RKO (cell line): ENCODE measurements around the gene MAPK13.
A peak's percentile ranks its signal among the peaks of the same experiment; 100 is the strongest.
"Not testable (repeated sequence)": the region's sequence is repeated elsewhere in the genome, so short reads cannot be mapped to it uniquely, and the experiment has no call there.

ENCODE experiments used
- DNase-seq: peaks from one replicate; pipeline ENCODE4 v3.0.0-alpha.2; 2016; ENCODE audit warnings: low spot score

MAPK13 gene

DNA sequence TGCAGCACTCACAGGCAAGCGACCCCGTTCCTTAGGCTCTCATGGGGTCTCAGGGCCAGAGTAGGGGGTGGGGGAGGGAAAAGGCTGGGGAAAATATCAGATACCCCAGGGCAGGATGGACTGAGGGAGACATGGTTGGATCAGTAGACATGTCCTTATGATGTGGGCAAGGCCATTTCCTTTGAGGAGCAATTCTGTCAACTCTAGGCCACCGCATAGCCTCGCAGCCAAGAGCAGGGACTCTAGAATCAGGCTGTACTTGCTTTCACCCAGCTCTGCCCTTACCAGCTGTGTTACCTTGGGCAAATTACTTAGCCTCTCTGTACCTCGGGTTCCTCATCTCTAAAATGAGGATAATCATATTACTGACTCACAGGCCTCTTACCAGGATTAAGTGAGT is 2.2 kb upstream of the MAPK13 start:
- peak; percentile 82 for DNase-seq

DNA sequence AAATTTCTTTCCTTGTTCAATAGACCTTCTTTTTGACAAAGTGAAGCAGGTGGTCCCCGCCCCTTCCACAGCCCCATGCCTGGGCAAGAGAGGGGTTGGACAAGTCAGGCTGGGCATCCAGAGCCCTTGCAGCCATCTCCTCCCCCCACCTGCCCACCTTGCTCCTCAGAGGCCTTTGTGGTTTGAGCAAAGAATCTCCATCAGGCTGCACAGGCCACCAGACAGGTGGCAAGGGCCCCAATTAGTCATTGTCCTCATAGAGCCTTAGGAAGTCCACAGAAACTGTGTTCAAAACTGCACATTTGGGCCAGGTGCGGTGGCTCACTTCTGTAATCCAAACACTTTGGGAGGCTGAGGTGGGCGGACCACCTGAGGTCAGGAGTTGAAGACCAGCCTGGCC is 1.5 kb upstream of the MAPK13 start:
- DNase-seq: peak; percentile 58

DNA sequence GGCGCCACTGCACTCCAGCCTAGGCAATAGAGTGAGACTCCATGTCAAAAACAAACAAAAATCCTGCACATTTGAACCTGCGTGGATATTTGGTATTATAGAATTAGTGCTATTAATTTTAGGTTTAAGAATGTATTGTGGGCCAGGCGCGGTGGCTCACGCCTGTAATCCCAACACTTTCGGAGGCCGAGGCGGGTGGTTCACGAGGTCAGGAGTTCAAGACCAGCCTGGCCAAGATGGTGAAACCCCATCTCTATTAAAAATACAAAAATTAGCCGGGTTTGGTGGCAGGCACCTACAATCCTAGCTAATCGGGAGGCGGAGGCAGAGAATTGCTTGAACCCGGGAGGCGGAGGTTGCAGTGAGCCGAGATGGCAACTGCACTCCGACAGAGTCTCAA is 979 bp upstream of the MAPK13 start:
- not testable (repeated sequence) for DNase-seq

DNA sequence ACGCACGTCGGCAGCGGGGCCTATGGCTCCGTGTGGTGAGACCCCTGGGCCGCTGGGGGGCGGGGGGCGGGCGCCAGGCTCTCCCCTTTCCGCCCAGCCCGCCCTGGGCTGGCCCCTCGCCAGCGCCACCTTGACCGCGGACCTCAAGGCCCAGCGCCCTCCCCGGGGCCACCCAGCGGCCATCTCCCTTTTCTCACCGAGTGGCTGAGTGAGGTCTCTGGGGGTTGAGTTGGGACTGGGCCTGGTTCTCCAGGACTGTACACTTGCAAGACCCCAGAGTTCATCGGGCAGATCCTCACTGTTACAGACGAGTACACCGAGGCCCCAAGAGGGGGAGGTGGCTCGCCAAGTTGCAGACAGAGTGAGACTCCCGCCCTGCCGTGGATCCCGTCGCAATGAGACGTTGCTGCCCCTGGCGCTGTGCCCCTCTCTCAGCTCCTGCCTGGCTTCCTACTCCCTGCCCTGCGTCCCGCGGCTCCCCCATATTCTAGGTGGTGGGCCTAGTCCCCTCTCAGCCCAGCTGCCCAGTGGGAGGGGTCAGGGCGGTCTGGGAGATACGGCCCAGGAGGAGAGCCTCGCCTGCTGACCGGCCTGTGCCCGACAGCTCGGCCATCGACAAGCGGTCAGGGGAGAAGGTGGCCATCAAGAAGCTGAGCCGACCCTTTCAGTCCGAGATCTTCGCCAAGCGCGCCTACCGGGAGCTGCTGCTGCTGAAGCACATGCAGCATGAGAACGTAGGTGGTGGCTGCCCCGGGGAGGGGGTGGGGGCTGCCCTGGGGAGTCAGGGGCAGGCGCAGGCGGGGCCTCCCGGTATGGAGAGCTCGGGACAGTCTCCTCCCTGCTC is 576 bp downstream of the MAPK13 start:
- DNase-seq: peak; percentile 80

DNA sequence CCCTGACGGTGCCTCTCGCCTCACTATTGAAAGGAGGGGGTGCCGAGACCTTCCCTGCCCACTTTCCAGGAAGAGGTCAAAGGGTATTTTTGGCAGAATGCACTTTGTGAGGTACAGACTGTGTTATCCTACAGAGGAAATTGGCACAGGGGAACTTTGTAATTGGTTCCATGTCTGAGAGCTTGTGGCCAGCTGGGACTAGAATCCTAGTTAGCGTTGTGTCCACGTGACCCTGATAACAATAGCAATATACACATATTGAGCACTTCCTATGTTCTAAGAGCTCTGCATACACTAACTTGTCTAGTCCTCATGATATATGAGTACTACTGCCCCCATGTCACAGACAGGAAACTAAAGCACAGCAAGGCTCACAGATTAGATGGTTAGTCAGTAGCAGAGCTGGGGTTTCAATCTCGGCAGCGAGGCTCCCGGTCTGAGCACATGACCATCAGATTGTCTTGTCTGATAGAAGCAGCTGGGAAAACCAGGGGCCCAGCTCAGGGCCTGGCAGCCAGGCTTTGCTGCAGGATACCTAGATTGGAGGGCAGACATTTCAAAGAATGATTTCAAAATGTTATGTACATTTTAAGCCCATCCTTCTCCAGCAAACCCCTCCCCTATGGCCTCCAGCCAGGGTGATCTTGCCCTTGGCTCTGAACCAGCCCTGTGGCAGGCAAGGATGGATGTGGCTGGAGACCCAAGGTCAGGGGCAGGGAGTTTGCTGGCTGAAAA is 1.4 kb downstream of the MAPK13 start:
- DNase-seq: peak; percentile 90

DNA sequence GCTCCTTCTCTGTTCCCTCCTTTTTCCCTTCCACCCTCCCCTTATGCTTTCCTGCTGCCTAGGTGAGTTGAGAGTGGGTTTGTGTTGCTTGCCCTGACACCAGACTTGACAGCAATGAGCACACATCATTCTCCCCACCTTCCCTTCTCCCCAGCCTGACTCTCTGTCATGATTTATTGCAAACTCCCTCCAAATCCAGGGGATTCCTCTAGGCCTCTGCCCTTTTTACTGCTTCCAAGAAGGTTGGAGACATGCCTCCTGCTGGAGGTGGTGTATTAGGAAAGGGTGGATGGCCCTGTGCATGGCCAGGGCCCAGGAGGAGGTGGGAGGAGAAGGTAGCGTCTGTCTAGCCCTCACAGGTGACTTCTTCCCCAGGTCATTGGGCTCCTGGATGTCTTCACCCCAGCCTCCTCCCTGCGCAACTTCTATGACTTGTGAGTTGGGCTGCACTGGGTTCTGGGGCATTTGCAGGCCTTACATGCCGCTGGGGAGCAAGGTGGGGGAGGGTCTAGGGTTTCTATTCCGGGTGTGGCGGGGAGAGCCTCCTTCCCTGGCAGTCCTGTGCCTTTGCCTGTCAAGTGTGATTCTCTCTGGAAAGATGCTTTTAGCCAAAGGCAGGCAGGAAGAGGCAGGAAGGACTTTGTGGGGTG is 2.1 kb downstream of the MAPK13 start:
- no peak for DNase-seq

DNA sequence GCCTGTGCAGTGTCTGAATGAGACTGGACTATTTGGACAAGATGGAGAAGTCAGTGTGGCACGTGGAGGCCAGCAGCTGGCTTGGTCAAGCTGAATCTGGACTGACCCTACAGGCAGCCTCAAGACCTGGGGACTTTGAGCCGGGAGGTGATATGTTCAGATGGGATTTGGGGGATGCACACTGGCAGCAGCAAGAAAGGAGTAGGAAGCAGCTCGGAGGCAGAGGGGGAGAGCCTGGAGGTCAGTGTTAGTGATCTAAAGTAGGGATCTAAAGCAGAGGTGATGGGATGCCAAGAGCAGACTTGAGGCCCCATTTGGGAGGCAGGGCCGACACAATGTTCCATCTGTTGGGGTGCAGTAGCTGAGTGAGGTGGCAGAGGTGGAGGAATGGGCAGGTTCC is 2.8 kb downstream of the MAPK13 start:
- DNase-seq: no peak

DNA sequence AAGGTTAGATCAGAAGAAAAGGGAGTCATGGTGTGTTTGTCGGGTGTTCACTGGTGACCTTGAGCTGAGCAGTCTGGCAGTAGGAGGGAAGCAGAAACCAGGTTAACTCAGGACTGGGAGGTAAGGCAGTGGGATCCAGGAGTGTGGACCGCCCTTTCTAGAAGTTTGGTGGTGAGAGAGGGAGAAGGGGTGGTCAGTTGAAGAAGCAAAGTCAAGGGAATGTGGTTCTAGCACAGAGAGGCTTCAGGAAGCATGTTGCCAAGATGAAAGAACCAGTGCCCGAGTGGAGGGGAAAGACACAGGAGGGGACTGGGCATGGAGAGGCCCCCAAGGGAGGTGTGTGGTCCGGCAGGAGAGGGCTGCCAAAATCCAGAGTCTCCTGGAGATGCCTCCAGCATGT is 3.6 kb downstream of the MAPK13 start:
- no peak for DNase-seq

DNA sequence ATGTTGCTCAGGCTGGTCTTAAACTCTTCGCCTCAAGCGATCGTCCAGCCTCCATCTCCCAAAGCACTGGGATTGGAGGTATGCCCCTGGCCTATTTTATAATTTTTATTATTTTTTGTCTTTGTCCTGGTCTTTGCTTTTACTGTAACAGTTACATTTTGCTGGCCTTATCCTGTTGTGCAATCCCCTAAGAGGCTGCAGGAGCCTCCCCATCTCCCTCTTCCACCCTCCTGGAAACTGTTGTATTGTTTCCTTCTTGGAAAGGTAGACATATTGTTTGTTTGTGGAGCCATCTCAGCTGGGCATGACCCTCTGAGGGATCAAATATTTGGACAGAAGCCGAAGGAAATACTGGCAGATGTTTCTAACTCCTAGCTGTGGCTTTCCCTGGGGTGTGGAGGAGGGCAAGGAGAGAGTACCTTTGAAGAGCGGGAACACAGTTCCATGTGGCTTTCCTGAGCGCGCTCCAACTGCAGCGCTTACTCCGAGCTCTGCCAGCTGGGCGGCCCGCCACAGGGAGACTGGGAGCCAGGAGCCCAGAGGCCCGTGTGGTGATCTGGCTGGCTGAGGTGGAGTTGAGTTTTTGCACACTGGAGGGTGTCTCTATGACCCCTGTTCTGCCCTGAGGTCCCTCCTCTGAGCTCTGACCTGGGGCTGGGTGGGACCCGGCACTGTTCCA is 4.9 kb downstream of the MAPK13 start:
- DNase-seq: no peak

DNA sequence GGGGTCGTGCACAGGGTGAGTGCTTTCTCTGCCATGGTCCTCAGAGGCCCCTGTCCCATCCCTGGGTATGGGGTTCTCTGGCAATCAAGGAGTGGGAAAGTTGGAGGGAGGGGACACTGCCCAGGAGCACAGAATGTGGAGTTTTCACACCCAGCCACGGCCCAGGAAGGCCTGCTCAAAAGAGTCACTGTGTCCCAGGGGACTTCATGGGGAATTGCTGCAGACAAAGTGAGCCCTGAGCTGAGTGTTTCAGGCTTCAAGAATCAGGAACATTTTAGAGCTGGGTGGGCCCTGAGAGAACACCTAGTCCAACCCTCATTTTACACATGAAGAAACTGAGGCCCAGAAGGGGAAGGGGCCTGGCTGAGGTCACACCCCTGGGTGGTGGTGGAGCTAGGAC is 5.7 kb downstream of the MAPK13 start:
- no peak for DNase-seq

DNA sequence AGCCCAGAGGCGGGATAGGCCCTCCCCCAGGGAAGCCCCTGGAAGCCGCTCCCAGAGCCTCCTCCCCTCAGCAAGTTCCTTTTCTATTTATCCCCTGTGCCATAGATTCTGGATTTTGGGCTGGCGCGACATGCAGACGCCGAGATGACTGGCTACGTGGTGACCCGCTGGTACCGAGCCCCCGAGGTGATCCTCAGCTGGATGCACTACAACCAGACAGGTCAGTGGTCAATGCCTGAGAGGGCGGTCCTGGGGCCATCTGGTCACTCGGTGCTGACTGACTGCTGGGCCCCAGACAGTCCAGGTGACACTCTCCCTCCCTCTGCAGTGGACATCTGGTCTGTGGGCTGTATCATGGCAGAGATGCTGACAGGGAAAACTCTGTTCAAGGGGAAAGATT is 6.2 kb downstream of the MAPK13 start:
- no peak for DNase-seq

DNA sequence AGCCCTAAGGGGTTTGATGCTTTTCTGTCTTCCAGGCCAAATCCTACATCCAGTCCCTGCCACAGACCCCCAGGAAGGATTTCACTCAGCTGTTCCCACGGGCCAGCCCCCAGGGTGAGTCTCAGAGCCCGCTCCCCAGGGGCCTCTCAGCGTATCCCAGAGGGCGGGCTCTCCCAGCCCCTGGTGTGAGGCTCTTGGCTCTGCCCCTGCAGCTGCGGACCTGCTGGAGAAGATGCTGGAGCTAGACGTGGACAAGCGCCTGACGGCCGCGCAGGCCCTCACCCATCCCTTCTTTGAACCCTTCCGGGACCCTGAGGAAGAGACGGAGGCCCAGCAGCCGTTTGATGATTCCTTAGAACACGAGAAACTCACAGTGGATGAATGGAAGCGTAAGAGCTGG is 8.4 kb downstream of the MAPK13 start:
- no peak for DNase-seq

DNA sequence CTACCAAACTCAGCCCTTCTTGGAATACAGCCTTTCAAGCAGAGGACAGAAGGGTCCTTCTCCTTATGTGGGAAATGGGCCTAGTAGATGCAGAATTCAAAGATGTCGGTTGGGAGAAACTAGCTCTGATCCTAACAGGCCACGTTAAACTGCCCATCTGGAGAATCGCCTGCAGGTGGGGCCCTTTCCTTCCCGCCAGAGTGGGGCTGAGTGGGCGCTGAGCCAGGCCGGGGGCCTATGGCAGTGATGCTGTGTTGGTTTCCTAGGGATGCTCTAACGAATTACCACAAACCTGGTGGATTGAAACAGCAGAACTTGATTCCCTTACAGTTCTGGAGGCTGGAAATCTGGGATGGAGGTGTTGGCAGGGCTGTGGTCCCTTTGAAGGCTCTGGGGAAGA is 9.1 kb downstream of the MAPK13 start:
- DNase-seq: no peak

DNA sequence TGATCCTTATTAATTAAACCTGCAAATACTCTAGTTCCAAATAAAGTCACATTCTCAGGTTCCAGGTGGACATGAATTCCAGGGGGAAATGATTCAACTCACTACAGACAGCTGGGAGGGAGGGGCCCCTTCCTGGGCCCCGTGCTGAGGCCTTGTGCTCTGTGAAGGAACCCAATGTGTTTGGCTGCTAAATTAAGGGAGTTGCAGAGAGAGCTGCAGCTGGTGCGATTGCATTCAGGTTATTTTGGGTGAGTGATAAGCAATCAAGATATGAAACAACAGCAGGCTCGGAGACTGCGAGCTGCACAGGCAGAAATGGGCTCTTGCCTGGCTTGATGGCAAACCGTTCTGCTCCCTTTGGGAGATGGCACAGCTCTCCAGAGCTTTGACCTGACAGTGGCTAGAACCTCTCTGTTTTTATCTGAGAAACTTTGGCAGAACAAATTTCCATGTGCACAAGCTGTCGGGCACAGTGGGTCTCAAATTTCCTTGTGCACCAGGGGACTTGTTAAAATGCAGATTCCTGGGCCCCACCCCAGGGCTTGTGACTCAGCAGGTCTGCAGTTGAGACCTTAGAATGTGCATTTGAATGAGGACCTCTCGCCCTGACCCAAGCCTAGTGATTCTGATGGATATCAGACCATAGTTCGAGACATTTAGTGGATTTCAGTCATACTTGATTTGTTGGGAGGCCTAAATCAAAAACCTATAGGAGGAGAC is 9.8 kb downstream of the MAPK13 start:
- no peak for DNase-seq

DNA sequence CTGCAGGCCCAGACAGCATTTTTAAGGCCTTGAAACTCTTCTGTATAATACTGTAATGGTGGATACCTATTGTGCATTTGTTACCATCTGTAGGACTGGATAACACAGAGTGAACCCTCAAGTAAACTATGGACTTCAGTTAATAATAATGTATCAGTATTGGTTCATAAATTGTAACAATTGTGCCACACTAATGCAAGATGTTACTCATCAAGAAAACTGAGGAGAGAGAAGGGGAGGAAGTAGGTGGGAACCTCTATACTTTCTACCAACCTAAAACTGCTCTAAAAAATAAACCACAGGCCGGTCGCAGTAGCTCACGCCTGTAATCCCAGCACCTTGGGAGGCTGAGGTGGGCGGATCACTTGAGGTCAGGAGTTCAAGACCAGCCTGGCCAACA is 10.8 kb downstream of the MAPK13 start:
- DNase-seq: no peak

DNA sequence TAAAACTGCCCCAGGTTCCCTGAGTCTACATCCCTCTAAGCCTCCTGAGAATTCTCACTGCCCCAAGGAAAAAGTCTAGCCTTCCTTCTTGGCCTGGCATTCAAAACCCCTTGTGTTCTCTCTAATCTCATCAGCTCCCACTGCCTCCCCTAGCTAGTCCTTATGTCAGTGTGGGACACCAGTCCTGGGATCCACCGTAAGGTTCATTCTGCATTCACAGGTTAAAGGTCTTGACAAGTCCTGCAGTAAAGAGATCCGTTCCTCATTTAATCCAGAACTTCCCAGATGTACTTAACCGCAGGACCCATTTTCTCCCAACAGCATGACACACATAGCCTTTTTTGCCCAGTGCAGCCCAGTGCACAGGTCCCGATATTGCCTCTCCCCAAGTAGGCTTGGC is 11.6 kb downstream of the MAPK13 start:
- DNase-seq: no peak

DNA sequence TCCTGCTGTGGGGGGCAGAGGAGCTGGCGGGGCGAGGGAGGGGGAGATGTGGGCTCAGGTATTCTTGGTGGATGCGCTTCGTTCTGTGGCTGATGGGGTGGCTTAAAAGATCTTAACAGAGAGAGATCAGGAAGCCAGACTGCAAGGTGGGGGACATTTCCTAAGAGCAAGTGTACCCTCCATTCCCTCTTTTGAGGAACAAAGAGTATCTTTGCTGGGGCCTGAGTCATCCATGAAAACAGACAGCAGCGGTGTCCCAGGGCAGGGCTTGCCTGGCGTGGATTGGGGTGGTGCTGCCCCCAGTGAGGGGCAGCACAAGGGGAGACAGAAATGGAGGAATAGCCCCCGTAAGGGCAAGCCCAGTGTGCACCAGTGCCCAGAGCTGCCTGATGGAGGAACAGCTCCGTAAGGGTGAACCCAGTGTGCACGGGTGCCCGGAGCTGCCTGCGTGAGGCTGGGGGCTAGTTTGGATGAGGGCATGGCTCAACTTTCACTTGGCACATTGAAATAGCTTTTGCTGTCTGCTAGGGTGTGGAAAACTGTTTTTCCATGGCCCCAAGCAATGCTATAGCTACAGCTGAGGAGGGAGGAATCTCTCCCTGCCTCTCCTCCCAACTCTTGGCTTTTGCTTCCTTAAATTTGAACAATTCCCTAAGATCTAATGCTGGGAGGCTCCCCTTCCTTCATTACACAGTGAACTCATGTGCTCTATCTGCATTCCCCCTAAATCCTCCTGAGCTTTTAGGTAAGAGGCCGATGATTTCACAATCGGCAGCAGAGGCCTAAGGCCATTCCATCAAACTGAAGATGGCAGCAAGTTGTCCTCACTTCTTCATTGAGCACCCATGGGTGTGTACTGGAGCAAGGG is 12.9 kb downstream of the MAPK13 start:
- no peak for DNase-seq

DNA sequence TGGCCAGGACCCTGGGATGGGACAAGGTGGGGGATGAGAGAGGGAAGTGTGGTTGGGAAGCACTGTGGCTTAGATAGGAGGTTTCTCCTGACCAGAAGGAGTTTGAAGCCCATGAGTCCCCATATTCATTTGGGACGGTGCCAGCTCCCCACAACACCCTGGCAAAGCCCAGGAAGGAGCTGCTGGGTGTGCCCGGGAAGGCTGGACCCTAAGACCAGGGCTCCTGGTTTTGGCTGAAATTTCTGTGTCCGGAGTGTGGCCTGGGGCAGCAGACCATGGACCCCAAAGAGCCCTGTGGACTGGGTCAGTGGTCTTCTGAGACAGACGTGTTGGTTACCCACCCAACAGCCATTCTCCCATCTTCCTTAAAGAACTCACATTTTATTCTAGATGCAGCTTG is 15.2 kb downstream of the MAPK13 start:
- no peak for DNase-seq

DNA sequence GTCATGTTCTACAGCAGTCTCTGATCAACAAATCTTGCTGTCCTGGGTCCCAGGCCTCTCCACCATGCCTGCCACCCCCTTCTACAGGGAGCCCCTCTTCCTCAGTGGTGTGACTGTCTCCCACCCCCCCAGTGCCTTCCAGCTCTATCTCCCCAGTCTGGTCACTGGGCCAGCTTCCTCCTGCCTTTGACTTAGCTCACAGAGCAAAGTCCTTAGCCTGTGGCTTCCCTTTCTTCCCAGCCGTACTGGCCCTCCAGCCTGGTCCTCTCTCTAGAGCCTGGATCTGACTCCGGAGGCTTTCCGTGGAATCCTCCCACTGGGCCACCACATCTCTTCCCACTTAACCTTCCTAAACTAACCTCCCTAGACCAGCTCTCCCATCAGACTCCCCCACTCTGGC is 17.0 kb downstream of the MAPK13 start:
- no peak for DNase-seq

DNA sequence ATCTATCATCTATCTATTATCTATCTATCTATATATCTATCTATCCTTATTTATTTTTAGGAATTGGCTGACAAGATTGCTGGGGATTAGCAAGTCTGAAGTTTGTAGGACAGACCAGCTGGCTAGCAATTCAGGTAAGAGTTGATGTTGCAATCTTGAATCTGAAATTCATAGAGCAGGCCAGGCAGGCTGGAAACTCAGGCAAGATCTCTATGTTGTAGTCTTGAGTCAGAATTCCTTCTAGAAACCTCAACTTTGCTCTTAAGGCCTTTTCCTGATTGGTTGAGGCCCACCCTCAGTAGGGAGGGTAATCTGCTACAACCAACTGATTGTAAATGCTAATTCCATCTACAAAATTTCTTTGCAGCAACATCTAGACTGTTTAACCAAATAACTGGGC is 19.2 kb downstream of the MAPK13 start:
- DNase-seq: no peak

DNA sequence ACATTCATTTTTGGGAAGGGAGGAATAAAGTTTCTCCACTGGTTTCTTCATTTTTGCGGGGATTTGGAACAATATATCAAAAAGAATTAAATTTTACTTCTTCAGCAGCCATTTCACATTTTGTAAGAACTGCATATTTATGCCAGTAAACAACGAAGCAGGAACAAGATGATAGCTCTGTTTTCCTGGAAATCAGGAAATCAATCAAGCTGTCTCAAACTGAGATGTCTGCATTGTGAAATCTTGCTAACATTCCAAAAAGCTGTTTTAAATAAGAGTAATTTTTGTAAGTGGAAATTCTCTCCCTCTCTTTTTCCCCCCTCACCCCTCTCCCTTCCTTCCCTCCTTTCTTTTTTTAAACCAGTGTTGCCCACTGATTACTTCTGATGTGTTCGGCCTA is 20.0 kb downstream of the MAPK13 start:
- no peak for DNase-seq
